ENCODE measurements around the gene MSI2. TPM values are rescaled to one million over a fixed set of nuclear protein-coding genes. Genes with fewer than 3 reads are reported as not detected.
"Not testable (repeated sequence)": the region's sequence is repeated elsewhere in the genome, so short reads cannot be mapped to it uniquely, and the experiment has no call there.

Gene MSI2
- total and polyA plus RNA-seq, 2 donors: 25.3 to 52.5 TPM

GRCh38 chr17:57221366-57222350 lies 34.7 kb upstream of the MSI2 start:
- H3K27ac ChIP-seq (ENCODE audit: low read depth in 1 of 2, low read length in 1 of 2): no peak overlapping the region
- H3K4me1 ChIP-seq (ENCODE audit: control insufficient read depth in 2 of 2, insufficient read depth in 2 of 2, low read length in 2 of 2): no peaks in the 10 kb centered on the region
- DNase-seq (ENCODE audit: low read depth in 6 of 9, low spot score in 9 of 9): no peak
- H3K27me3 ChIP-seq (ENCODE audit: control insufficient read depth in 2 of 2, insufficient read depth in 1 of 2, low read length in 1 of 2): no peaks in the 10 kb centered on the region
- no peaks in the 10 kb centered on the region for H3K9me3 ChIP-seq (ENCODE audit: control insufficient read depth in 2 of 2, insufficient read depth in 1 of 2, low read length in 1 of 2)
- H3K36me3 ChIP-seq (ENCODE audit: control insufficient read depth in 2 of 2, insufficient read depth in 2 of 2, low read length in 1 of 2): no peaks in the 10 kb centered on the region
- WGBS: 92% methylated on average over 3 of the region's 3 CpGs
- no peak overlapping the region for H3K4me3 ChIP-seq (ENCODE audit: low read length in 2 of 2)

GRCh38 chr17:57222422-57222821 lies 33.9 kb upstream of the MSI2 start:
- H3K9me3 ChIP-seq (ENCODE audit: control insufficient read depth in 2 of 2, insufficient read depth in 1 of 2, low read length in 1 of 2); H3K27me3 ChIP-seq (ENCODE audit: control insufficient read depth in 2 of 2, insufficient read depth in 1 of 2, low read length in 1 of 2); DNase-seq (ENCODE audit: low read depth in 6 of 9, low spot score in 9 of 9); H3K4me1 ChIP-seq (ENCODE audit: control insufficient read depth in 2 of 2, insufficient read depth in 2 of 2, low read length in 2 of 2); H3K36me3 ChIP-seq (ENCODE audit: control insufficient read depth in 2 of 2, insufficient read depth in 2 of 2, low read length in 1 of 2); H3K4me3 ChIP-seq (ENCODE audit: low read length in 2 of 2); H3K27ac ChIP-seq (ENCODE audit: low read depth in 1 of 2, low read length in 1 of 2): not testable (repeated sequence)
- 97% methylated on average over 1 of the region's 1 CpG for WGBS

GRCh38 chr17:57225127-57225526 lies 31.2 kb upstream of the MSI2 start:
- Histone ChIP-seq H3K4me3 (ENCODE audit: low read length in 2 of 2) (no peak overlapping the region), H3K27ac (ENCODE audit: low read depth in 1 of 2, low read length in 1 of 2) (no peak overlapping the region), H3K36me3 (ENCODE audit: control insufficient read depth in 2 of 2, insufficient read depth in 2 of 2, low read length in 1 of 2) (no peaks in the 10 kb centered on the region), H3K4me1 (ENCODE audit: control insufficient read depth in 2 of 2, insufficient read depth in 2 of 2, low read length in 2 of 2) (no peaks in the 10 kb centered on the region), H3K27me3 (ENCODE audit: control insufficient read depth in 2 of 2, insufficient read depth in 1 of 2, low read length in 1 of 2) (no peaks in the 10 kb centered on the region), H3K9me3 (ENCODE audit: control insufficient read depth in 2 of 2, insufficient read depth in 1 of 2, low read length in 1 of 2) (no peaks in the 10 kb centered on the region)
- DNase-seq (ENCODE audit: low read depth in 6 of 9, low spot score in 9 of 9): no peak
- WGBS: 96% methylated on average over 2 of the region's 2 CpGs

- Histone ChIP-seq H3K4me3 (ENCODE audit: low read length in 2 of 2) (no peak overlapping the region), H3K36me3 (ENCODE audit: control insufficient read depth in 2 of 2, insufficient read depth in 2 of 2, low read length in 1 of 2) (no peaks in the 10 kb centered on the region), H3K4me1 (ENCODE audit: control insufficient read depth in 2 of 2, insufficient read depth in 2 of 2, low read length in 2 of 2) (no peaks in the 10 kb centered on the region), H3K27me3 (ENCODE audit: control insufficient read depth in 2 of 2, insufficient read depth in 1 of 2, low read length in 1 of 2) (no peaks in the 10 kb centered on the region), H3K27ac (ENCODE audit: low read depth in 1 of 2, low read length in 1 of 2) (no peak overlapping the region), H3K9me3 (ENCODE audit: control insufficient read depth in 2 of 2, insufficient read depth in 1 of 2, low read length in 1 of 2) (no peaks in the 10 kb centered on the region)
- WGBS: 19% methylated on average over 1 of the region's 1 CpG
- no peak for DNase-seq (ENCODE audit: low read depth in 6 of 9, low spot score in 9 of 9)
Measured at GRCh38 chr17:57226793-57227192, 29.5 kb upstream of the MSI2 start.

- no peak overlapping the region for H3K4me3 ChIP-seq (ENCODE audit: low read length in 2 of 2)
- H3K36me3 ChIP-seq (ENCODE audit: control insufficient read depth in 2 of 2, insufficient read depth in 2 of 2, low read length in 1 of 2): no peaks in the 10 kb centered on the region
- H3K27me3 ChIP-seq (ENCODE audit: control insufficient read depth in 2 of 2, insufficient read depth in 1 of 2, low read length in 1 of 2): no peaks in the 10 kb centered on the region
- no peaks in the 10 kb centered on the region for H3K9me3 ChIP-seq (ENCODE audit: control insufficient read depth in 2 of 2, insufficient read depth in 1 of 2, low read length in 1 of 2)
- H3K4me1 ChIP-seq (ENCODE audit: control insufficient read depth in 2 of 2, insufficient read depth in 2 of 2, low read length in 2 of 2): no peaks in the 10 kb centered on the region
- DNase-seq (ENCODE audit: low read depth in 6 of 9, low spot score in 9 of 9): no peak
- 96% methylated on average over 4 of the region's 4 CpGs for WGBS
- no peak overlapping the region for H3K27ac ChIP-seq (ENCODE audit: low read depth in 1 of 2, low read length in 1 of 2)
Measured at GRCh38 chr17:57228911-57229310, 27.4 kb upstream of the MSI2 start.

GRCh38 chr17:57234061-57234738 lies 22.1 kb upstream of the MSI2 start:
- DNase-seq (ENCODE audit: low read depth in 6 of 9, low spot score in 9 of 9): no peak
- WGBS: 97% methylated on average over 2 of the region's 2 CpGs
- no peak overlapping the region for H3K4me3 ChIP-seq (ENCODE audit: low read length in 2 of 2)

GRCh38 chr17:57234739-57235092 lies 21.6 kb upstream of the MSI2 start:
- no peak overlapping the region for H3K4me3 ChIP-seq (ENCODE audit: low read length in 2 of 2)
- H3K9me3 ChIP-seq (ENCODE audit: control insufficient read depth in 2 of 2, insufficient read depth in 1 of 2, low read length in 1 of 2): no peaks in the 10 kb centered on the region
- no peaks in the 10 kb centered on the region for H3K27me3 ChIP-seq (ENCODE audit: control insufficient read depth in 2 of 2, insufficient read depth in 1 of 2, low read length in 1 of 2)
- WGBS: 86% methylated on average over 1 of the region's 1 CpG
- H3K4me1 ChIP-seq (ENCODE audit: control insufficient read depth in 2 of 2, insufficient read depth in 2 of 2, low read length in 2 of 2): no peaks in the 10 kb centered on the region
- no peak overlapping the region for H3K27ac ChIP-seq (ENCODE audit: low read depth in 1 of 2, low read length in 1 of 2)
- no peak for DNase-seq (ENCODE audit: low read depth in 6 of 9, low spot score in 9 of 9)
- no peaks in the 10 kb centered on the region for H3K36me3 ChIP-seq (ENCODE audit: control insufficient read depth in 2 of 2, insufficient read depth in 2 of 2, low read length in 1 of 2)

More at GRCh38 chr17:57234061-57234738, 22.1 kb upstream of the MSI2 start:
- Histone ChIP-seq H3K27me3 (ENCODE audit: control insufficient read depth in 2 of 2, insufficient read depth in 1 of 2, low read length in 1 of 2) (no peaks in the 10 kb centered on the region), H3K27ac (ENCODE audit: low read depth in 1 of 2, low read length in 1 of 2) (no peak overlapping the region), H3K4me1 (ENCODE audit: control insufficient read depth in 2 of 2, insufficient read depth in 2 of 2, low read length in 2 of 2) (no peaks in the 10 kb centered on the region), H3K9me3 (ENCODE audit: control insufficient read depth in 2 of 2, insufficient read depth in 1 of 2, low read length in 1 of 2) (no peaks in the 10 kb centered on the region), H3K36me3 (ENCODE audit: control insufficient read depth in 2 of 2, insufficient read depth in 2 of 2, low read length in 1 of 2) (no peaks in the 10 kb centered on the region)

GRCh38 chr17:57235124-57235523 lies 21.2 kb upstream of the MSI2 start:
- no peaks in the 10 kb centered on the region for H3K27me3 ChIP-seq (ENCODE audit: control insufficient read depth in 2 of 2, insufficient read depth in 1 of 2, low read length in 1 of 2)
- no peak for DNase-seq (ENCODE audit: low read depth in 6 of 9, low spot score in 9 of 9)
- no peak overlapping the region for H3K4me3 ChIP-seq (ENCODE audit: low read length in 2 of 2)
- no peak overlapping the region for H3K27ac ChIP-seq (ENCODE audit: low read depth in 1 of 2, low read length in 1 of 2)
- 97% methylated on average over 6 of the region's 6 CpGs for WGBS
- no peaks in the 10 kb centered on the region for H3K36me3 ChIP-seq (ENCODE audit: control insufficient read depth in 2 of 2, insufficient read depth in 2 of 2, low read length in 1 of 2)
- H3K4me1 ChIP-seq (ENCODE audit: control insufficient read depth in 2 of 2, insufficient read depth in 2 of 2, low read length in 2 of 2): no peaks in the 10 kb centered on the region
- no peaks in the 10 kb centered on the region for H3K9me3 ChIP-seq (ENCODE audit: control insufficient read depth in 2 of 2, insufficient read depth in 1 of 2, low read length in 1 of 2)

- WGBS: 97% methylated on average over 5 of the region's 5 CpGs
- no peak for DNase-seq (ENCODE audit: low read depth in 6 of 9, low spot score in 9 of 9)
- no peaks in the 10 kb centered on the region for H3K9me3 ChIP-seq (ENCODE audit: control insufficient read depth in 2 of 2, insufficient read depth in 1 of 2, low read length in 1 of 2)
- H3K4me3 ChIP-seq (ENCODE audit: low read length in 2 of 2): no peak overlapping the region
- no peaks in the 10 kb centered on the region for H3K4me1 ChIP-seq (ENCODE audit: control insufficient read depth in 2 of 2, insufficient read depth in 2 of 2, low read length in 2 of 2)
- no peak overlapping the region for H3K27ac ChIP-seq (ENCODE audit: low read depth in 1 of 2, low read length in 1 of 2)
- no peaks in the 10 kb centered on the region for H3K27me3 ChIP-seq (ENCODE audit: control insufficient read depth in 2 of 2, insufficient read depth in 1 of 2, low read length in 1 of 2)
- no peaks in the 10 kb centered on the region for H3K36me3 ChIP-seq (ENCODE audit: control insufficient read depth in 2 of 2, insufficient read depth in 2 of 2, low read length in 1 of 2)
Measured at GRCh38 chr17:57236686-57237299, 19.5 kb upstream of the MSI2 start.
